Measurements from ENCODE around the gene DDX6. TPM values are rescaled to one million over a fixed set of nuclear protein-coding genes. Genes with fewer than 3 reads are reported as not detected.

The DDX6 gene
- total and polyA plus RNA-seq, 9 of the 15 experiments (the other 6 are each of a cell fraction or from before 2014, with no cell fraction given) = 10.0 to 102 (median 58.2) TPM

DNA sequence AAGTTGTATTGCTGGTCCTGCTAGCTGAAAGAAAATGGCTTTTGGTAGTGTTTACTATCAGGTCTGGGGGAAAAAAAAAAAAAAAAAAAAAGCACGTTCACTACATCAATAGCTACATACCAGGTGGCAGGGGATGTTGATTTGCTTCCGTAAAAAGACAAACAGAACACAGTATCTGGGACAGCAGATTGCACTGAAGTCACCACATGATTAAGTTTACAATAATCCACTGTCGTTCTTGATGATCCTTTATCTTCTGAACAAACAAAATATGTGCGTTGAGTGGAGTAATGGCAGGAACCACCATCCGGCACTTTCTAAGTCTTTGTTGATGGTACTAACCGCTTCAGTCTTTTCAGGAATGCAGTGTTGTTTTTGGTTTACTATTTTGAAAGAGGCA, 48.7 kb downstream of the DDX6 start (continued):
- TF ChIP-seq, protein P1, sequence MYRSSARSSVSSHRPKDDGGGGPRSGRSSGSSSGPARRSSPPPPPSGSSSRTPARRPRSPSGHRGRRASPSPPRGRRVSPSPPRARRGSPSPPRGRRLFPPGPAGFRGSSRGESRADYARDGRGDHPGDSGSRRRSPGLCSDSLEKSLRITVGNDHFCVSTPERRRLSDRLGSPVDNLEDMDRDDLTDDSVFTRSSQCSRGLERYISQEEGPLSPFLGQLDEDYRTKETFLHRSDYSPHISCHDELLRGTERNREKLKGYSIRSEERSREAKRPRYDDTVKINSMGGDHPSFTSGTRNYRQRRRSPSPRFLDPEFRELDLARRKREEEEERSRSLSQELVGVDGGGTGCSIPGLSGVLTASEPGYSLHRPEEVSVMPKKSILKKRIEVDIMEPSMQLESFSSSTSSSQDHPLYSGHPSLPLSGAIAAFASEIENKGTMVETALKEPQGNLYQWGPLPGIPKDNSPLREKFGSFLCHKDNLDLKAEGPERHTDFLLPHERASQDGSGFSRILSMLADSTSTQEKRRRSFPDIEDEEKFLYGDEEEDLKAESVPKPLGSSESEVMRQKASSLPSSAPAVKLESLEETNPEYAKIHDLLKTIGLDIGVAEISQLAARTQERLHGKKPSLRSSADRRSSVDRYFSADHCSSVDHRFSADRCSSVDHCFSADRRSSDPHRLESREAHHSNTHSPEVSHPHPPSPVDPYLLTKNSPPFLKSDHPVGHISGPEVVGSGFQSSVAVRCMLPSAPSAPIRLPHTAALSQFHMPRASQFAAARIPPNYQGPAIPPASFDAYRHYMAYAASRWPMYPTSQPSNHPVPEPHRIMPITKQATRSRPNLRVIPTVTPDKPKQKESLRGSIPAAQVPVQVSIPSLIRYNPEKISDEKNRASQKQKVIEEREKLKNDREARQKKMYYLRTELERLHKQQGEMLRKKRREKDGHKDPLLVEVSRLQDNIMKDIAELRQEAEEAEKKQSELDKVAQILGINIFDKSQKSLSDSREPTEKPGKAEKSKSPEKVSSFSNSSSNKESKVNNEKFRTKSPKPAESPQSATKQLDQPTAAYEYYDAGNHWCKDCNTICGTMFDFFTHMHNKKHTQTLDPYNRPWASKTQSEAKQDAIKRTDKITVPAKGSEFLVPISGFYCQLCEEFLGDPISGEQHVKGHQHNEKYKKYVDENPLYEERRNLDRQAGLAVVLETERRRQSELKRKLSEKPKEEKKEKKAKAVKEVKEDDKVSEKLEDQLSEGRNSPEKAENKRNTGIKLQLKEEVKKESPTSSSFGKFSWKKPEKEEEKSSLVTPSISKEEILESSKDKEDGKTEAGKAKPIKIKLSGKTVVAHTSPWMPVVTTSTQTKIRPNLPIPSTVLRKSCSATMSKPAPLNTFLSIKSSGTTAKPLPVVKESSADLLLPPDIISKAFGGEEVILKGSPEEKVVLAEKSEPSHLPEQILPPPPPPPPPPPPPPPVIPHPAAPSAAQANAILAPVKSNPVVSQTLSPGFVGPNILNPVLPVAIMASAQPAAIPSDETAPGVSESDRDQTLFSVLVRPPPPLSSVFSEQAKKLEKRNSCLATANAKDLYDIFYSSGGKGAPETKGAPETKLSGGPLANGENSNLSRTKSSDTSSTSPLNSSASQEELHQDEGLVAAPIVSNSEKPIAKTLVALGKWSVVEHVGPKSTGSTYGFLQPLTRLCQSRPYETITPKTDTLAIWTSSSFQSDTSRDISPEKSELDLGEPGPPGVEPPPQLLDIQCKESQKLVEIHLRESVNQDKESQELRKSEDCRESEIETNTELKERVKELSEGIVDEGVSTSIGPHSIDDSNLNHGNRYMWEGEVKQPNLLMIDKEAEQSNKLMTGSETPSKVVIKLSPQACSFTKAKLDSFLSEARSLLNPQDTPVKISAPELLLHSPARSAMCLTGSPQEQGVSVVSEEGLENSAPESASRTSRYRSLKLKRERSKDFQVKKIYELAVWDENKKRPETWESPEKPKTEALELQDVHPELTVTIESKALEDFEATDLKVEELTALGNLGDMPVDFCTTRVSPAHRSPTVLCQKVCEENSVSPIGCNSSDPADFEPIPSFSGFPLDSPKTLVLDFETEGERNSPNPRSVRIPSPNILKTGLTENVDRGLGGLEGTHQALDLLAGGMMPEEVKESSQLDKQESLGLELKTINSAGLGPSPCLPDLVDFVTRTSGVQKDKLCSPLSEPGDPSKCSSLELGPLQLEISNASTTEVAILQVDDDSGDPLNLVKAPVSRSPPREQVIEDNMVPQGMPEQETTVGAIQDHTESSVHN (IDR thresholded peaks at IDR 0.05; ENCODE audit: borderline replicate concordance in 1 of 2, low read depth in 1 of 2) = 0 out of 4 replicates have a peak, but pooled peaks of 1 of the 2 experiments have one; percentile 30
- TF ChIP-seq POLR3A (IDR thresholded peaks at IDR 0.05; ENCODE audit: borderline replicate concordance, extremely low read depth, insufficient read depth, insufficient read length) (no peak), FOXK2 (conservative IDR thresholded peaks at IDR 0.05 in 1 of 2, IDR thresholded peaks at IDR 0.05 in 1 of 2; ENCODE audit: low read depth in 2 of 2) (peak in 1 of 2 experiments; percentile 67; a peak in 3 of 4 replicates), HMG20A (CRISPR knock-in tag; conservative IDR thresholded peaks at IDR 0.05) (no peak), JUN (IDR thresholded peaks at IDR 0.05; ENCODE audit: borderline replicate concordance, low read depth, low read length) (0 out of 2 replicates have a peak, but pooled peaks have one; percentile 42), JUN (CRISPR knock-in tag; IDR thresholded peaks at IDR 0.05; ENCODE audit: borderline replicate concordance) (no peak), NR3C1 (CRISPR knock-in tag; IDR thresholded peaks at IDR 0.05) (no peak)

Data from K562 (cell line).